HG03439 (cell line): ENCODE measurements around the gene CCDC89.
"Not testable (repeated sequence)": the region's sequence is repeated elsewhere in the genome, so short reads cannot be mapped to it uniquely, and the experiment has no call there.

ENCODE experiments used
- ATAC-seq: cut with Tn5 transposase; IDR thresholded peaks from one replicate; pipeline ENCODE4 v1.9.1; 2021; ENCODE audit warnings: mild to moderate bottlenecking, moderate library complexity; ENCODE audit not compliant: unreplicated experiment

The CCDC89 gene

DNA sequence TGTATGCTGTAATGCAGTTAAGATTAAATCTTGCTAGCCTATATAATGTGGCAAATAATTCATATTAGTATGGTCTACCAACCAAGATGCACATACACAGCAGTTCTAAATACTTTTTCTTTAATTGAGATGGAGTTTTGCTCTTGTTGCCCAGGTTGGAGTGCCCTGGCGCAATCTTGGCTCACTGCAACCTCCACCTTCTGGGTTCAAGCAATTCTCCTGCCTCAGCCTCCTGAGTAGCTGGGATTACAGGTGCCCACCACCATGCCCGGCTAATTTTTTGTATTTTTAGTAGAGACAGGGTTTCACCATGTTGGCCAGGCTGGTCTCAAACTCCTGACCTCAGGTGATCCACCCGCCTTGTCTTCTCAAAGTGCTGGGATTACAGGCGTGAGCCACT, 31.7 kb downstream of the CCDC89 start:
- ATAC-seq = not testable (repeated sequence)

DNA sequence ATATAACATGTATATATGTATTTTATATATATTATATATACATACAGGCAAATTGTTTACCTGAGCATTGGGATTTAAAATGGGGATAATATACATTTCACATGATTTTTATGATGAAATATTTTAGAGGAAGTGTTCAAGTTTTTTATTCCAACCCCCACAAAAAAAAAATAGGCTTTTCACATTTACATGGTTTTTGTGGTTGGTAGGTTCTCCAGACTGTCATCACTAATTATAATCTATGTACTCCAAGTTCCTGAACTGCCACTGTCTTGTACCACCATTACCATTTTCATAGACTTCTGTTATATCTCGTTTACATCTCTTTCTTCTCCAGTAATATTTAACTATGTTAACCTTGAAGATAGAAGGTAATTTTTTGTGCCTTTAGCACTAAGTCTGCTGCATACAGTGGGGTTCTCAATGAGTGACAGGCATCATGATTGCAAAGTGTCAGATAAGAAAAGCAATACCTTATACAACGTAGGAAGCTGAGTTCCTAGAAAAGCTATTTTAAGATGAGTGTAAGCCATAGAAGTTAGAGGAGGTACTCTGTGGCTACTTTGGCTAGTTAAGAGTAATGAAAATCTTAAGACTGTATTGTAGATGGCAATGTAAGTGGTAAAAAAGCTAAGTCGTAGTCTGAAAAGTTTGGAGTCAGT, 33.1 kb downstream of the CCDC89 start:
- no peak for ATAC-seq

DNA sequence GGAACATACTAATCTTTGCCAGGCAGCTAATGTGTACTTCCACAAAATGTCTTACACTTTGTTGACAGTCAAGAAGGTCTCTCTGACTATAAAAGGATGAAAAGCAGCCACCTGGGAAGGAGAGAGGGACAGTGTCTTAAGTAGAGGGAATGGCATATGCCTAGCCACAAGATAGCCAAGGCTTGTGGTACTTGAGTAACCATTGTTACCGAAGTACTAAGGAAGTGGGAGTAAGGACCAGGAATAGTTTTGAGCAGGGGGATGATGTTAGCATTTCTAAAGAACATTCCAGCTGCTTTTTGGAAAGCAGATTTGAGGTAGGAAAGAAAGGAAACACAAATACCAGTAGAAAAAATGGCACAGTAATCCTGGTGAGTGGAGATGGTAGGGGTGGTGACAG, 34.9 kb downstream of the CCDC89 start:
- ATAC-seq = no peak

DNA sequence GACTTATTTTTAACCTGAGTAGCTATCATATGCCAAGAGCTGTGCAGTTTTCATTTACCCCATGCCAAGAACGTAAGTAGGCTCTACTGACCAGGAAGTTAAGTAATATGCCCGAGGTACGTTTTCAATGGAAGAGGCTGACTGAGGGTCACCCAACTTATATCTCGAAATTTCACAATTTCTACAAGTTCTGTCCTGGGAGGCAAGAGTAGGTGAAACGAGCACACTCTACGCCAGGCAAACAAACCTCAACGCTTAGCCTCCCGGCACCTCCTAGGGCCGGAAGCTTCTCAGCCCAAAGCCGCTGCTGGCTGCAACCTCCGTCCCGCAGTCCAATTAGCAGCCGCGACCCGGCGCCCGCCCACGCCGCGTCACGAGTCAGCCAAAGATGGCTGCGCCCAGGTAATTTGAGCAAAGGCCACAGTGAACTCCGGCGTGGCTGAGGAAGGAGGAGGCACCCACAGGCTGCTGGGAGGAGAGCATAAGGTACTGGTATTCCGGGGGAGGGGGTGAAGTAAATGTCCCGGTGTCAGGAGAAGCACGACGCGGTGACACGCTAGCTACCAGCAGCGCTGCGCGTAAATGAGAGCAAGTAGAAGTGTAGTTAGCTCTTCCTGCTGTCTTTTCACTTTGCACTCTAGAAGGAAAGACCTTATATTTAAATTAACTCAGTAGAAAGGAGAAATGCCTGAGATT, 38.2 kb downstream of the CCDC89 start, which contains the start of gene TMEM126A:
TSS of gene TMEM126A (plus strand) at position 364 of the 696 bp plus-strand sequence. CDS start 2,289 bp downstream, outside the sequence.
- ATAC-seq = peak; percentile 99

DNA sequence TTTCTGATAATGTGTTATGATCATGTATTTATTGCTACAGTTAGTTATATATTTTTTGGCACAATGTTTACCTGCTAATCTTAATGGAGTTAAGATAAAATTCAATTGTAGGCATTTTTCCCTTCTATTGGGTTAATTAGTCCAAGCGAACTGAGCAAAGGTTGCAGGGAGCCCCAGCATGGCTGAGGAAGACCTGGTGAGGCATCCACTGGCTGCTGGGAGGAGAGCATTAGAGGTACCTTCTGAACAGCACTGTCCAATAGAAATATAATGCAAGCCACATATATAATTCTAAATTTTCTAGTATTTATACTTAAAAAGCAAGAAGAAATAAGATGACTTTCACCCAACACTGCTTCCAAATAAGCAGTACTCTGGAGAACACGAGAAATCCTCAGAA, 38.9 kb downstream of the CCDC89 start:
- ATAC-seq = peak; percentile 6

DNA sequence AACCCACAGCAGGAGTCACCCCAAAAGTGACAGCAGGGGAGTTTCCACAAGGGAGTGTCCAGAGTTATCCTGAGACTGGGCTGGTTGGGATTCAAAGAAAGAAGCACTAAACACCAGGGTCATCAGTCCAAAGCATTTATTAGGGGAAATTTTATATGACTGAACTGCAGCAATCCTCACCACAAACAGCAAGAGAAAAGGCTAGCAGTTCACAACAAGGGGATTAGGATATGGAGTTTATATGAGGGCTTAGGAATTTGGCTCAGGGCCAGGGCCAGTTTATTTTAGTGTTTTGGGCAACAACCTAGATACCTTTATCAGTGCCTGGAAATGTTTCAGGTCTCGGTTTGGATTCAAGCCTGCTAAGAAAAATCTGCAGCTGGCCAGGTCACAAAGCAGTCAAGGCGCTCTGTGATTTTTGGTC, 42.8 kb downstream of the CCDC89 start:
- ATAC-seq = no peak

DNA sequence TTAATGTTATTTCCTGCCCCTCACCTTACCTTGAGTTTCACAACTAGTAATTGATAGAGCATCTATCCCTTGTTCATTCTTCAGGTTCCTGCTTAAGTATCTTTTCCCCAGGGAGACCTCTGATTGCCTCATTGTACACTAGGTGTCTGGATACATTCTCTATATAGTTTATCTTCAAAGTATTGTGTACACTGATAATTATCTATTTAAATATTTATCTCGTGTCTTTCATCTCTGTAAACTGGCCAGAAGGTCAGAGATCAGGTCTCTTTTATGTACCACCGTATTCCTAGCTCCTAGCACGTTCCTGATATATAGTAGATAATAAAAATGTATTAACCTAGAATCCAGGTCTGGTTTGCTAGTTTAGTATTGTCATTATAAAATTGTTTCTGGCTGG, 51.2 kb downstream of the CCDC89 start:
- no peak for ATAC-seq
